Measurements from ENCODE around the gene KREMEN2.

The KREMEN2 gene

DNA sequence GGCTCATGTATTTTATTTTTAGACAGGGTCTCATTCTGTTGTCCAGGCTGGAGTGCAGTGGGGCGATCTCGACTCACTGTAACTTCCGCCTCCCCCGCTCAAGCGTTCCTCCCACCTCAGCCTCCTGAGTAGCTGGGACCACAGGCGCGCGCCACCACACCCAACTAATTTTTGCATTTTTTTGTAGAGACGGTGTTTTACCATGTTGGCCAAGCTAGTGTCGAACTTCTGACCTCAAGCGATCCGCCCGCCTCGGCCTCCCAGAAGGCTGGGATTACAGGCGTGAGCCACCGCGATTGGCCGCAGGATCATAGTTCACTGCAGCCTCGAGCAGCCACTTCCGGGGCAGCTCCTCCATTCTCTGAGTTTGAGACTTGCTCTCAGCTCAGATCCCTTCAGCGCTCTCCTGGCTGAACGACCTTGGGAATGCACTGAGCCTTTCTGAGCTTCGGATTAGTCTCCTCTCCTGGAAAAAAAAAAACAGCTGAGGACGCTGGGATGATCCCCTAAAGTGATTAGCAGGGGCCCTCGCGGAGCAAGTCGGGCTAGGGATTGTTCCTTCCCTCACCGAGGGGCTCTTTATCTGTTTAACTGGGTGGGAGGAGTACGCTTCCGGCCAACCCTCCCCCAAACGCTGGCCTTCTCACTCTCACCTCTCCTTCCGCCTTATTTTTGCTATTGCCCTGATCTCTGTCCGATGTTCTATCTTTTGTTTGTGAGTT, 17.3 kb downstream of the KREMEN2 start:
- no peak for FAIRE-seq

DNA sequence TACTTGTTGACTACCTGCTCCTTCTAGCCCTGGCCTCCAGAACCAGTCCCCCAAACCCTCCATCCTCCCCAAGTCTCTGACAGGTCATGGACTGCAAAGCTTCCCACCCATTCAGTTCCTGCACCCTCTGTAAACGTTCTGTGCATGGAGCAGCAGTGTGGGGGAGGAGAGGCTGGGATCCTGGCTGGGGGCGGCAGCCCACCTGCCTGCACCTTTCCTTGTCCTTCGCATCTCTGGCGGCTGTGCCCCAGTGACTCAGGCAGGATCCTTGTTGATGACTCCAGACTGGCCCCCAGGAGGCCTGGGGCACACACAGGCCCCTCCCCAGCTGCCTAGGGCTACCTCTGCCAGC, 17.8 kb downstream of the KREMEN2 start:
- FAIRE-seq, result no peak

GRCh38 chr16:2982402-2982801, 18.3 kb downstream of the KREMEN2 start:
- FAIRE-seq, result no peak

DNA sequence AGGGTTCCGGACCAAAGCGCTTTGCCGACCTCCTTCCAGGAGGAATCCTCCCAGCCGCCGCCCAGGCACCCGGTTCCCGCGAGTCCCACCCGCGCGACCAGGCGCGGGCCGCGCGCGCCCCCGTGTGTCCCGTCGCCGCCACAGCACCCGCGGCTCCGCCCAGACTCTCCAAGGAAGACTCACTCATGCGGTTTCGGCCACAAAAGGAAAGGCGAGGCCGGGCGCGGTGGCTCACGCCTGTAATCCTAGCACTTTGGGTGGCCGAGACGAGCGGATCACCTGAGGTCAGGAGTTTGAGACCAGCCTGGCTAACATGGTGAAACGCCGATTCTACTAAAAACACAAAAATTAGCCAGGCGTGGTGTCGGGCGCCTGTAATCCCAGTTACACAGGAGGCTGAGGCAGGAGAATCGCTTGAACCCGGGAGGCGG, 19.6 kb downstream of the KREMEN2 start:
- FAIRE-seq, result no peak

DNA sequence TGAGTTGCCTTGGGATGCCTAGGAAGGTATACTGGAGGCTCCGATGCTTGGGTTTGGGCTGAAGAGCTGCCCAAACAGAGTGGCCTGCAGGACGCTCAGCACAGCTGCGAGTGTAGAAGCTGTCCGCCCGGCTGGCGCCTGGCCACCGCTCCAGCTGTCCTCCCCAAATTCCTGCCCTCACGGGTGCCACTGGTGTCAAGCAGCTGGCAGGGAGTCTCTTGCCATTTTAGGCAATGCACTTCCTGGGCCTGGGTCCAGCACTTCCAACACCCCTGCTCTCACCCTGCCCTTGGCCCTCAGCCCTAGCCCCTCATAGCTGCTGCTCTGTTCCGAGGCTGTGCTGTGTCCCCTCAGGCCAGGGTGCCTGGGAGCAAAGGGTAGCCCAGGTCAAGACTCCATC, 21.4 kb downstream of the KREMEN2 start:
- FAIRE-seq, result no peak

GRCh38 chr16:2985893-2986355, 21.8 kb downstream of the KREMEN2 start:
- no peak for FAIRE-seq

- no peak for FAIRE-seq
Measured at GRCh38 chr16:2986623-2987188, 22.6 kb downstream of the KREMEN2 start.

GRCh38 chr16:2987286-2987685, 23.2 kb downstream of the KREMEN2 start:
- FAIRE-seq, result no peak

DNA sequence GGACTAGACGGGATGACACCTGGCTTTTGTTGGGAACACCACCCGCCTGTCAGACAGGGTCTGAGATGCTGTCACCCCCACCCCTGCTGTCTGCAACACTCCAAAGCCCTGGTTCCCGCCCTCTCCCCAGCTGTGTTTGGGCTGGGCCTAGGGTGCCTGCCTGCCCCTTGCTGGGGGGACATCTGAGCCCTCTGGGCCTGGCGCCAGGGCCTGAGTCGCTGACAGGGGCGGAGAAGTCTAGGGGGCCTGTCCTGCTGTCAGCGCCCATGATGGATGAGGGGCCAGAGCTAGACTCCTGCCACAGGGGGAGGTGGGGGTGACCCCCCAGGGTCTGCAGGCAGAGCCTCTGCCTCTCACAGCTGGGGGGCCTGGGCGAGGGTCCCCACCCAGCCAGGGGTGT, 23.8 kb downstream of the KREMEN2 start:
- no peak for FAIRE-seq

DNA sequence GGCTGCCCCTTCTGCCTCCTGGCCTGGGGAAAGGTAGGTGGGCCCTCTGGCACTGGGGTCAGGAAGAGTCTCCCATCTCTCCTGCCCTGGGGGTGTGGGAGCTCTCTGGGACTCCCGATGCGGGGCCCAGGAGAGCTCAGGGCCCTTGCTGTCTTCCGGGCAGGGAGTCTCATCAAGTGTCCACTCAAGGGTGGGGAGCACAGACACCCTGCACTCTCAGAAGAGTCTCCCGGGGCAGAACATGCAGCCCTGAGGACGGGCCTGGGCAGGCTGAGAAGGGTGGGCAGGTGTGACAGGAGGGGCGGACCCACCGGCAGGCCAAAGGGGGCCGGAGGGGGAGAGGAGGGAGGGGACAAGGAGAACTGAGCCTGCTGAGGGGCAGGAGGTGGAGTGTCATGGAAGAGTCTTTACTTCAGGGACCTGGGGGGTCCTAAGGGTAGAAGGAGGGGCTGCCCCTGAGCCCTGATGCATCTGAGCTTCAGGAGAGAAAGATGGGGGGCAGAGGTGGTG, 24.6 kb downstream of the KREMEN2 start:
- no peak for FAIRE-seq

DNA sequence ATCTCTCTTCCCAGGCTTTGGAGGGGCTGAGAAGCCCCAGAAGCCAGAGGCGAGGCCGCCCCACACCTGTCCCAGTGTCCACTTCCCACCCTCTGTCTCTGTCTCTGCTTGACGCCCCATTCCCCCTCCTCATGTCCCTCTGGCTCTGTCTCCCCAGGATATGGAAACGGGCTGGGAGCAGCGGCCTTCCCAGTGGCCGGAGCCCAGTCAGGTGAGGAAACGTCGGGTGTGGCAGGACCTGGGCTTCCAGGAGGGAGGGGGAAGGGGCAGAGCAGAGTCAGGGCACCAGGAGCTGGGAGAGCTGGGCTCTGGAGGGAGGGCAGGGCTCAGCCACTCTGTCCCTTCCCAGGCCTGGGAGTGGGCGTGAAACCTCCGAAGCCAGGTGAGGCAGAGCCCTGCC, 26.8 kb downstream of the KREMEN2 start:
- no peak for FAIRE-seq

- FAIRE-seq, result no peak
Measured at GRCh38 chr16:2991566-2992261, 27.6 kb downstream of the KREMEN2 start.

- no peak for FAIRE-seq
Measured at GRCh38 chr16:2992383-2993081, 28.5 kb downstream of the KREMEN2 start.

- FAIRE-seq, result no peak
Measured at GRCh38 chr16:2996298-2996697, 32.2 kb downstream of the KREMEN2 start.

- no peak for FAIRE-seq
Measured at GRCh38 chr16:2999929-3000328, 35.9 kb downstream of the KREMEN2 start.

DNA sequence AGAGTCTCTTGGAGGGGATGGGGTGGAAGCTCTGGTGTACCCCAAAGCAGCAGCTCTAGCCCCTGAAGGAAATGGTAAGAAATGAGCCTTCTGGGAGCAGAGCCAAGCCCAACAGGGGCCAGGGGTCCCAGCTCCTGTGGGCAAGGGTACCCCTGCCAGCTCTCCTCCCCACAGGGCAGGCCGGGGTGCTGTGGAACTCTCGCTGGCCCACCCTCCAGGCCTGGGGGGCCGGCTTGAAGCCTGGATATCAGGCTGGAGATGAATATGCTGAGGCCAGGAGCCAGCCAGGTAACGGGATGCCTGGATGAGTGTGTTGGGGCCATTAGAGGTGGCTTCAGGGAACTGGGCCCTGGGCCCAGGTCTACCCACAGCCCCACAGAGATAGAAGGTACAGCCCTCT, 36.5 kb downstream of the KREMEN2 start:
- FAIRE-seq, result no peak

DNA sequence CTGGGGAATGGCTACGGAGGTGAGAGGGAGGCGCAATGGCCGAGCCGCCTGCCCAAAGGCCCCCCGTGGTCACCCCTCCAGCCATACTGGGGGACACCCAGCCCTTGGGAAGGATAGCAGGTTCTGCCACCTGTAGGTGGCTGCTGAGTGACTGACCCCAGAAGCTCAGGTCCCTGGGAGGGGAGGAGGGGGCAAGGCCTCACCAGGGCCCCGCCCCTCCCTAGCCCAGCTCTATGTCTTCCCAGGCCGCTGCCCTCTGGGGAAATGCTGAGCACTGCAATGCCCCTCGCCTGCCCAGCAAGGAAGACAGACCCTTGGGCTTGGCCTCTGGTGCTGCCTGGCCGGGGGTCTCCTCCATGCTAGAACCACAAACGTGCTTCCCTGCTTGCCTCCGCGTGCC, 37.2 kb downstream of the KREMEN2 start:
- no peak for FAIRE-seq

- FAIRE-seq, result peak; percentile 90
Measured at GRCh38 chr16:3003582-3004270, 39.7 kb downstream of the KREMEN2 start.

DNA sequence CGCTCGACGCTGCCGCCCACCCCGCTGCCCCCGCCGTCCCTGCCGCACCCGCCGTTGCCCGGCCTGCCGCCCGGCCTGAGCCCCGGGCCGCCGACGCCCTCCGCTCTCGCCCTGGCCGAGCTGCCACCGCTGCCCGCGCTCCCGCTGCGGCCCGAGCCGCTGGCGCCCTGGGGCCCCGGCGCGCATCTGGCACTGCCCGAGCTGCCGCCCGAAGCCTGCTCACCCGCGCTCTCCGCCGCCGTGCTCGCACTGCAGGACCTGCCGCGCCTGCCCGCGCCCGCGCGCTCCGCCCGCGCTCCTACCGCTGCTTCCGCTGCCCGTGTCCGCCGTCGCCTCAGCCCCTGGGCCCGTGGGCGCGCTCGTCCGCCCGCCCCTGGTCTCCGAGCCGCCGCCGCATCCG, 40.2 kb downstream of the KREMEN2 start:
- no peak for FAIRE-seq

DNA sequence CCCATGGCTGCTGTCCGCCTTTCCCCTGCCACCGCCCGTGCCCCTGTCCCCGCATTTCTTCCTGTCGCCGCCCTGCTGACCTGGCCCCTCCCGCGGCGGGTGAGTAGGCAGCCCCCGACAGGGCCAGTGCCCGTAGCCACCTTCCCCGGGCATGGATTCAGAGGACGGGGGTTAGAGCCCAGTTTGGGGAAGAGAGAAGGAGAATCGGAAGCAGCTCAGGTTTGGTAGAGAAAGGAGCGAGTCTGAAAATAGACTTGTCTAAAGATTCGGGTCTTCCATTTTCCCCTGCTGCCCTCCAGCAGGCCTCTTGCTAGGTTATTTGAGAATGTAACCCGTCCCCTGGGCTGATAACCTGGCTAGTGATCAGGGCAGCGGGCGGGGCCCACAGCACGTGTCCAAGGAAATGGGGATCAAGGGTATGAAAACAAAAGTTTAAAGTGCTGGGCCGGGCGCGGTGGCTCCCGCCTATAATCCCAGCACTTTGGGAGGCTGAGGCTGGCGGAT, 40.8 kb downstream of the KREMEN2 start:
- FAIRE-seq, result no peak

DNA sequence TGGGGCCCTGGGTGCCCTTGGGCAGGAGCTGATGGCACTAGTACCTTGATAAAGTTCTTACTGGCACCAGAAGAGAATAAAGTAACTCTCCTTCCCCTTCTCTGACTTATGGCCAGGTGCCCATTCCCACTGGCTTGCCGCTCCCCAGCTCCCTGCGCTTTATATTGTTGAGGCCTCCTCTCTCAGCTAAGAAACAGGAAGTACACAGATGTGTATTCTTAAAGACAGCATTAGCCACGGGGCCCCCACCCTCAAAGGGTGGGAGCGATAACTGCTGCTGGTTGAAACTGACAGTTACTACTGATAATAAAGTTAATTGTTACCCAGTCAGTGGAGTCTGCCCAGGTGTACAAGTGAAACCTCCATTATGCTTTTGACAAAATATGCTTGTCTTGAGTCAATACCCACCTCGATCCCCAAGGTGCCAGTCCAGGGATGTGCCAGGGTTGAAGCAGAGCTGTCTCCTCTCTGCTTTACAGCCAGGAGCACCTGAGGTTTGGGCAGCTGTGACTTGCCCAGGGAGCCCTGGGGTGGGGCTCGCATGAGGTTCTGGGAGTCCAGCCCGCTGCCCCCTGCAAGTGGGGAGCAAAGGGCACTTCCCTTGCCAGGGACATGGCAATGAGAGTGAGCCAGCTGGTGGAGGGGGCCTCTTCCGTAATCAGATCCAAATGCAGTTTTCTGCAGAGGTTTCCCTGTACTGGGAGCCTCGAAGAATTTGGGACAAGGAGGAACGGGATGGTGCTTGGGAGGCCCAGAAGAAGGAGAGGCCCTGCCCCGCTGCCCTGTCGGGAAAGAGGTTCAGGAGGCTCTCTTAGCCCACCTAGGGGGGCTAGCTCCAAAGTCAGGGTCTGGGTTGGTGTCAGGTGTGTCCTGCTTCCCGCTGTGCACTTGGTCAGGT, 43.2 kb downstream of the KREMEN2 start:
- FAIRE-seq, result no peak
